Coronary artery (tissue), 2 donors: ENCODE measurements around the gene ZP3.
"Not testable (repeated sequence)": the region's sequence is repeated elsewhere in the genome, so short reads cannot be mapped to it uniquely, and the experiment has no call there.

Experiments
- DNase-seq: peaks from one replicate; pipeline ENCODE4 v3.0.0-alpha.2; 2017; ENCODE audit warnings: low spot score
- H3K27ac ChIP-seq, 2 donors: fragments of 200-600 bp; sonication (generic); one replicate each; pipeline ENCODE4 v1.5.1; 2016 to 2019
- H3K4me3 ChIP-seq: fragments of 200-600 bp; sonication (generic); 2 replicates; pipeline ENCODE4 v1.5.1; 2016; ENCODE audit warnings: mild to moderate bottlenecking, moderate library complexity
- CTCF ChIP-seq: fragments of 200-600 bp; sonication (generic); IDR thresholded peaks from one replicate; pipeline ENCODE4 v1.5.1; 2019; ENCODE audit warnings: antibody characterized with exemption

The ZP3 gene

GRCh38 chr7:76425156-76425555 is 406 bp downstream of the ZP3 start:
- TF ChIP-seq CTCF: no peak
- no peak overlapping the region for H3K27ac ChIP-seq
- DNase-seq: no peak
- H3K4me3 ChIP-seq: no peak overlapping the region

GRCh38 chr7:76425558-76425957 is 808 bp downstream of the ZP3 start:
- not testable (repeated sequence) for H3K27ac ChIP-seq, H3K4me3 ChIP-seq, DNase-seq

- H3K27ac ChIP-seq: no peak overlapping the region
- TF ChIP-seq CTCF: no peak
- DNase-seq: no peak
- no peak overlapping the region for H3K4me3 ChIP-seq
Measured at GRCh38 chr7:76426246-76426645, 1.5 kb downstream of the ZP3 start.

GRCh38 chr7:76427635-76428034 is 2.9 kb downstream of the ZP3 start:
- no peak overlapping the region for H3K4me3 ChIP-seq
- DNase-seq: no peak
- H3K27ac ChIP-seq: no peak overlapping the region
- no peak for TF ChIP-seq CTCF

- DNase-seq: no peak
- Histone ChIP-seq H3K4me3 (no peak overlapping the region), H3K27ac (no peak overlapping the region)
- no peak for TF ChIP-seq CTCF
Measured at GRCh38 chr7:76428149-76428823, 3.5 kb downstream of the ZP3 start.

- no peak for TF ChIP-seq CTCF
- DNase-seq: no peak
- H3K27ac ChIP-seq: no peak overlapping the region
- no peak overlapping the region for H3K4me3 ChIP-seq
Measured at GRCh38 chr7:76428868-76429805, 4.4 kb downstream of the ZP3 start.

GRCh38 chr7:76430211-76430610 is 5.5 kb downstream of the ZP3 start:
- no peak overlapping the region for H3K4me3 ChIP-seq
- DNase-seq: no peak
- TF ChIP-seq CTCF: no peak
- no peak overlapping the region for H3K27ac ChIP-seq
